Body of pancreas (tissue), 4 donors: ENCODE measurements around the gene GNAT2. TPM values are rescaled to one million over a fixed set of nuclear protein-coding genes. Genes with fewer than 3 reads are reported as not detected.

Experiments used
- ATAC-seq: fragments of 150-250 bp; one replicate; pipeline ENCODE4 v1.9.1; 2016
- DNase-seq, 4 donors: peaks; one replicate each; pipeline ENCODE4 v3.0.0-alpha.2; 2019
- H3K27ac ChIP-seq, 4 donors: fragments of 200-600 bp; sonication (generic); 1 replicate in 3 of 4; 2 replicates in 1 of 4; pipeline versions ENCODE4 v1.5.1 to v1.6.1; 2016 to 2019; ENCODE audit warnings: mild to moderate bottlenecking in 1 of 4, mixed read lengths in 1 of 4, moderate library complexity in 1 of 4
- H3K27me3 ChIP-seq, 2 donors: fragments of 200-600 bp; sonication (generic); one replicate each; pipeline ENCODE4 v1.6.0; 2016; ENCODE audit warnings: mild to moderate bottlenecking in 1 of 2
- H3K36me3 ChIP-seq, 2 donors: fragments of 200-600 bp; sonication (generic); replicated peaks in 1 of 2; 2 replicates each; pipeline ENCODE4 v1.5.1; 2016; ENCODE audit warnings: low read depth in 2 of 2; ENCODE audit not compliant: insufficient read depth in 1 of 2
- H3K4me1 ChIP-seq: fragments of 200-600 bp; sonication (generic); one replicate; pipeline ENCODE4 v1.6.0; 2016
- H3K4me3 ChIP-seq, 2 donors: fragments of 200-600 bp; sonication (generic); 1 replicate in 1 of 2; 2 replicates in 1 of 2; pipeline ENCODE4 v1.5.1; 2016 to 2019
- H3K9me3 ChIP-seq, 3 donors: fragments of 200-600 bp; sonication (generic); 1 replicate in 2 of 3; 2 replicates in 1 of 3; pipeline ENCODE4 v1.5.1; 2016
- POLR2A ChIP-seq, 3 donors: fragments of 450-650 bp; IDR thresholded peaks; one replicate each; pipeline ENCODE4 v1.6.1; 2016; ENCODE audit warnings: antibody characterized with exemption in 3 of 3, mild to moderate bottlenecking in 2 of 3
- WGBS, 2 donors: methylation state at CpG; one replicate each; pipeline ENCODE4 v1.1.5; 2017; 5-methylcytosine and 5-hydroxymethylcytosine counted together
- intact Hi-C: fragments of 100-400 bp; cut with DNase I; formaldehyde crosslinking; loops from one replicate; pipeline ENCODE4 v1.15.1; 2023
- total RNA-seq, 2 donors: library from RNA; depleted of rRNA; stranded (reverse); fragments of >200 nt; gene quantifications; one replicate each; pipeline ENCODE4 v1.1.0, GENCODE V29; 2016
- TF ChIP-seq, protein P1 (sequence below), 7 experiments: fragments of 450-650 bp in 4 of 7; fragments of 200-600 bp in 3 of 7; sonication (generic) in 3 of 7; IDR thresholded peaks; one replicate each; pipeline ENCODE4 v1.5.1; 2016 to 2019; ENCODE audit warnings: antibody characterized with exemption in 7 of 7

GNAT2 gene
- total RNA-seq, 2 donors from 2014 or later = not detected

DNA sequence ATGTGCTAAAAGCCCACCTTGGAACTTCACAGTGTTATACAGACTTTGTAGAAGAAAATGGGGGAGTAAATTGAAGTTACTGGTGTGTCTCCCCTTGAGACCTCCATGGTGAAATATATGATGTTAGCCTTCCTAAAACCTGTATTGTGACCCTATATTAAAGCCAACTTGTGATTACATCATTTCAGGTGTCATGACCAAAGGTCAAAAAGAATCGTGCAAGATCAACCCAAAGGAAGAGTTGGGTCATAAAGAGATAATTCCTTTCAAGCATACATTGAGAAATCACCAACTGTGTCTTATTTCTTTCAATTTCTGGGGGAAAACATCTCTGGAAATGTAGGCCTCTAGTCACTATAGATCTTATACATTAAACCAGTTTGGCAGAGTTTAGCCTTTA is 34.6 kb downstream of the GNAT2 start:
- ATAC-seq (no peak), DNase-seq (no peak)
- Histone ChIP-seq H3K9me3 (no peaks in the 10 kb centered on the region), H3K36me3 (peaks cover 8 to 35% of the 10 kb centered on the region in 2 donors), H3K4me3 (no peak overlapping the region), H3K27me3 (no peaks in the 10 kb centered on the region), H3K4me1 (peaks cover 5% of the 10 kb centered on the region), H3K27ac (no peak overlapping the region)
- 38% methylated on average over 1 of the region's 1 CpG for WGBS, 2 donors
- intact Hi-C loops = no loop called here
- no peak for TF ChIP-seq POLR2A (IDR thresholded peaks at IDR 0.05)
- TF ChIP-seq, protein P1, sequence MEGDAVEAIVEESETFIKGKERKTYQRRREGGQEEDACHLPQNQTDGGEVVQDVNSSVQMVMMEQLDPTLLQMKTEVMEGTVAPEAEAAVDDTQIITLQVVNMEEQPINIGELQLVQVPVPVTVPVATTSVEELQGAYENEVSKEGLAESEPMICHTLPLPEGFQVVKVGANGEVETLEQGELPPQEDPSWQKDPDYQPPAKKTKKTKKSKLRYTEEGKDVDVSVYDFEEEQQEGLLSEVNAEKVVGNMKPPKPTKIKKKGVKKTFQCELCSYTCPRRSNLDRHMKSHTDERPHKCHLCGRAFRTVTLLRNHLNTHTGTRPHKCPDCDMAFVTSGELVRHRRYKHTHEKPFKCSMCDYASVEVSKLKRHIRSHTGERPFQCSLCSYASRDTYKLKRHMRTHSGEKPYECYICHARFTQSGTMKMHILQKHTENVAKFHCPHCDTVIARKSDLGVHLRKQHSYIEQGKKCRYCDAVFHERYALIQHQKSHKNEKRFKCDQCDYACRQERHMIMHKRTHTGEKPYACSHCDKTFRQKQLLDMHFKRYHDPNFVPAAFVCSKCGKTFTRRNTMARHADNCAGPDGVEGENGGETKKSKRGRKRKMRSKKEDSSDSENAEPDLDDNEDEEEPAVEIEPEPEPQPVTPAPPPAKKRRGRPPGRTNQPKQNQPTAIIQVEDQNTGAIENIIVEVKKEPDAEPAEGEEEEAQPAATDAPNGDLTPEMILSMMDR (IDR thresholded peaks at IDR 0.05) = no peak

DNA sequence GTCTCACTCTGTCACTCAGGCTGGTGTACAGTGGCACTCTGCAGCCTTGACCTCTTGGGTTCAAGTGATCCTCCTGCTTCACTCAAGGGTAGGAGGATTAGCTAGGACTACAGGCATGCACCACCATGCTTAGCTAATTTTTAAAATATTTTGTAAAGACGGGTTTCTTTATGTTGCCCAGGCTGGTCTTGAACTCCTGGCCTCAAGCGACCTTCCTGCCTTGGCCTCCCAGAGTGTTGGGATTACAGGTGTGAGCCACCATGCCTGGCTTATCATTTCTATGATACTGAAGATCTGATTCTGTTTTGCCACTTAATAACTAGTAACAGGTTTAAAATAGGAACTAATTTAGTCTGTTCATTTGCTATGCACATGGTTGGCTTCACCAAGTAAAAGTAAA is 37.4 kb downstream of the GNAT2 start:
- Histone ChIP-seq H3K27me3 (no peaks in the 10 kb centered on the region), H3K4me3 (no peak overlapping the region), H3K36me3 (peaks cover 8 to 28% of the 10 kb centered on the region in 2 donors), H3K27ac (no peak overlapping the region), H3K9me3 (no peaks in the 10 kb centered on the region), H3K4me1 (no peaks in the 10 kb centered on the region)
- TF ChIP-seq, protein P1 (IDR thresholded peaks at IDR 0.05) = no peak
- no peak for TF ChIP-seq POLR2A (IDR thresholded peaks at IDR 0.05)
- ATAC-seq = no peak
- no peak for DNase-seq
- 97% methylated on average over 2 of the region's 2 CpGs for WGBS, 2 donors
- intact Hi-C loops = no loop called here

DNA sequence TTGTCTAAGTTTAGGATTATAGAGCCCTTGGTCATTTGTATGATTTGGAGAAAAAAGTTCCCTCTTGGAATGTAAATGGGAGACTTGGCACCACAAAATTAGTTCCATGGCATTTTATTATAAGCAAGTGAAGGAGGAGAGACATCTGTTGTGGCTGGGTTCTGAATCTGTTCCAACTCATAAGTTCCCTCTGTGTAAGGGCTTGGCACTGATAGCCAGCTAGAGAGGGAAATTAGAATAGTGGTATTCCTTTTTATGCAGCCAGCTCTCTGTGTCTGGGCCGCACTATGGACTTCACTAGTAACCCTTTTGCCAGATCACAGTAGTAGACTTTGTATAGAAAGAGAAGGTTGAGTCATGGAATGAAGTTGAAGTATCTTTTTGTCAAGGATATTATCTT is 39.9 kb downstream of the GNAT2 start:
- DNase-seq = no peak
- no peak for ATAC-seq

DNA sequence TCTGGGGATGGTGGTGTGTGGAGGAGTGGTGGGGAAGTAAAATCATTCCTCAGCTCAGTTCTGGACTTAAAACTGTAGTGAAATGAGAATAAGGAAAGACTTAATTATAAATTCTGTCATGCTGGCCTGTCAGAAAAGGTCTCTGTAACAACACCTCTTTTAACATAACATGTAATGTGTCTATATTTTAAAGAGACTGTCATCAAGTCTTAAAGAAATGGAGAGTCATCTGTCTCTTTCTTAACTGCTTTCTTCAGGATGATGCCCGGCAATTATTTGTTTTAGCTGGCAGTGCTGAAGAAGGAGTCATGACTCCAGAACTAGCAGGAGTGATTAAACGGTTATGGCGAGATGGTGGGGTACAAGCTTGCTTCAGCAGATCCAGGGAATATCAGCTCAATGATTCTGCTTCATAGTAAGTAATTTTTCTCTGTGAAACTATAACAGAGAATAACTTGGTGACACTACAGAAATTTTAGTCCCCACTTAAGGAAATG is 40.4 kb downstream of the GNAT2 start:
- DNase-seq (no peak), ATAC-seq (no peak)
- Histone ChIP-seq H3K27me3 (no peaks in the 10 kb centered on the region), H3K4me1 (no peaks in the 10 kb centered on the region), H3K4me3 (no peak overlapping the region), H3K9me3 (no peaks in the 10 kb centered on the region), H3K36me3 (peaks cover 0 to 11% of the 10 kb centered on the region in 2 donors), H3K27ac (no peak overlapping the region)
- intact Hi-C loops = no loop called here
- 67 to 79% methylated on average over 3 of the region's 3 CpGs for WGBS, 2 donors
- TF ChIP-seq, protein P1 (IDR thresholded peaks at IDR 0.05) = no peak
- no peak for TF ChIP-seq POLR2A (IDR thresholded peaks at IDR 0.05)

More for the DNA sequence above, 39.9 kb downstream of the GNAT2 start:
- TF ChIP-seq POLR2A (IDR thresholded peaks at IDR 0.05) = no peak
- TF ChIP-seq, protein P1 (IDR thresholded peaks at IDR 0.05) = no peak
- Histone ChIP-seq H3K9me3 (no peaks in the 10 kb centered on the region), H3K4me1 (no peaks in the 10 kb centered on the region), H3K36me3 (peaks cover 0 to 12% of the 10 kb centered on the region in 2 donors), H3K4me3 (no peak overlapping the region), H3K27me3 (no peaks in the 10 kb centered on the region), H3K27ac (no peak overlapping the region)
- WGBS, 2 donors = 94 to 100% methylated on average over 1 of the region's 1 CpG
- intact Hi-C loops = no loop called here

DNA sequence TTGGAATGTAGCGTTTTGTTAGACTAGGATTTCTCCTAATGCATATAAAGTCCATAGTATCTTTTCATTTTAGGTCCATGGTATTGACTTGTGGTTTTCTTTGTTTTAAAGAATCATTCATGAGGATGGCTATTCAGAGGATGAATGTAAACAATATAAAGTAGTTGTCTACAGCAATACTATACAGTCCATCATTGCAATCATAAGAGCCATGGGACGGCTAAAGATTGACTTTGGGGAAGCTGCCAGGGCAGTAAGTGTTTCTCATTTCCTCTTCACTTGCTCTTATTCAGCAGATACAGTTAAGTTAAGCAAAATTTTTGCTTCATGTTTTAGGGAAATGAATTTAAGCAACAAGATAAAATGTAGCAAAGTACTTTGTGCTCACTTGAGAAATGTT is 45.6 kb downstream of the GNAT2 start:
- Histone ChIP-seq H3K4me1 (peaks cover 34% of the 10 kb centered on the region), H3K27me3 (no peaks in the 10 kb centered on the region), H3K9me3 (no peaks in the 10 kb centered on the region), H3K27ac (no peak overlapping the region), H3K4me3 (no peak overlapping the region), H3K36me3 (peaks cover 0 to 1% of the 10 kb centered on the region in 2 donors)
- no peak for ATAC-seq
- intact Hi-C loops = no loop called here
- DNase-seq = no peak
- WGBS, 2 donors = 58 to 71% methylated on average over 2 of the region's 2 CpGs
- TF ChIP-seq, protein P1 (IDR thresholded peaks at IDR 0.05) = no peak
- no peak for TF ChIP-seq POLR2A (IDR thresholded peaks at IDR 0.05)
